Putamen (tissue), 1 donor: Measurements from ENCODE around the gene PLRG1.
"Not testable (repeated sequence)": the region's sequence is repeated elsewhere in the genome, so short reads cannot be mapped to it uniquely, and the experiment has no call there.

ENCODE experiments used
- DNase-seq: peaks from one replicate; pipeline ENCODE4 v3.0.0-alpha.2; 2016; ENCODE audit warnings: low spot score

Gene PLRG1

GRCh38 chr4:154549894-154550790 lies at the start of gene PLRG1:
Gene PLRG1 (minus strand): TSS chr4:154550400. CDS start chr4:154550308, 92 bp downstream.
- peak; percentile 96 for DNase-seq

DNA sequence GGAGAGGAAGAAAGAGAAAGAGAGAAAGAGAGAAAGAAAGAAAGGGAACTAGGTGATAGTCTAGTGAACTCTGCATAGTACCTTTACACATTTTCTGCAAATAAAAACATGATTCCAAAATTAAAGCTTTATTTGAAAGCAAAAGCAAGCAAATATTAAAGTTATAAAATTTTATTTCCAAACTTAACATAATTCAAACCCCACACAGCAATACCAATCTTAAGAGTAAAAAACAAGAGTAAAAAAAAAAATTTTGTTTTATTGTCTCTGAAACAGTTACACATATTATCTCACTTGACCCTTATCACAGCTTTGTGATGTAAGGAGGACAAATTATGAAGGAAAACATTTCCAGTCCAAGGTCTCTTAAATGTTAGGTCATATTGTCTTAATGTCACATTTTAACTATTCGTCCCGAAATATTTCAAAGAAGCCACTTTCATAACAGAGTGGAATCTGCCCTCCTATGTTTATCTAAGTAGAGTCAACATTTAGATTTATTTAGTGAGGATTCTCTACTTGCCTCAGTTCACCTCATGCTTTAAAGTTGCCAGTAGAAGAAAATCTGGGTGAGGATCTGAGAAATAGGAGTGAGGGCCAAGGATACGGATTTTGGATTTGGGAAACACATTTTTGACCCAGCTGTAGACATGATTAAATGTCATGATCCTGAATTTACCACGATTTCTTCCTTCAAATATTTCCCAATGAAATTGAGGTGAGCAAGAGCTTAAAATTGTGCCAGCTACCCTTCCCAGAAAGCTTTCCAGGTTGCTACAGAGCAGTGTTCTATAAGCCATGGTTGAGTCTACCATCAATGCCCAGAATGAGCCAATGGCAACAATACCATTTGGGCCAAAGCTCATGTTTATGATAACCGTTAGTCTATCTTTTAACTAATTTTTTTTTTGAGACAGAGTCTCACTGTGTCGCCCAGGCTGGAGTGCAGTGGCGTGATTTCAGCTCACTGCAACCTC lies 47.9 kb upstream of the PLRG1 start:
- DNase-seq = no peak

- not testable (repeated sequence) for DNase-seq
Measured at GRCh38 chr4:154597281-154597680, 47.1 kb upstream of the PLRG1 start.

DNA sequence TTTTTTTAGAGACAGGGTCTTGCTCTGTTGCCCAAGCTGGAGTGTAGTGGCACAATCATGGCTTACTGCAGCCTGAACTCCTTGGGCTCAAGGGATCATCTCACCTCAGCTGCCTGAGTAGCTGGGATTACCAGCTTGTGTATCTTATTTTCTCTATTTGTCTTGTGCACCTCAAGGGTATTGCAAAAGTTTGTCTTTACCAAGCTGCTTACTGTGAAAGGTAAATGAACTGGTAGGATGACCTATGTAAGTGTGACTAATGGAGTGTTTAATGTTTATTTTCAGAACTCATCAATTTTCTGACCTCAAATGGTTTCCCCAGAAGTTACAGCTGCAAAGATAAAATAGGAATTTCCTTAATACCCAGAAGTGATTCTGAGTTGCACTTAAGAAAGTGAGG lies 45.6 kb upstream of the PLRG1 start:
- no peak for DNase-seq

- DNase-seq = not testable (repeated sequence)
Measured at GRCh38 chr4:154594343-154594742, 44.1 kb upstream of the PLRG1 start.

DNA sequence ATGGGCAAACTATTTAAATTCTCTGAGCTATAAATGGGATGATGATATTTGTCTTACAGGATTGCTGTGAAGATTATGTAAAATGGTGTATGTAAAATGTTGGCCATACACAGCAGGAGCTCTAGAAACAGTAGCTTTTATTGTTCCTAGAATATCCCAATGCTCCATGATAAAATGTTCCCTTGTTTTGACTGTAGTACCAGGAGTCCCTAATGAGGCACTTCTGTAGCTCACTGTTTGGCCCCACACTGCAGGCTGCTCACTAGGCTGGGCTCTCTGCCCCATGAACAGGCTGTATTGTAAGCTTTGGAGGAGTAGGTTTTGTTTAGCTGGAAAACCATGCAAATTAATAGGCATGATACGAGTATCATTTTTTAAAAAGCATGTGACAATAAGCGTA lies 43.7 kb upstream of the PLRG1 start:
- peak; percentile 56 for DNase-seq

GRCh38 chr4:154591890-154592289 lies 41.7 kb upstream of the PLRG1 start:
- DNase-seq = no peak

GRCh38 chr4:154590329-154591006 lies 40.3 kb upstream of the PLRG1 start, which contains the start of gene FGA:
Gene FGA (minus strand): TSS chr4:154590742. CDS start chr4:154590687, 55 bp downstream.
- no peak for DNase-seq

DNA sequence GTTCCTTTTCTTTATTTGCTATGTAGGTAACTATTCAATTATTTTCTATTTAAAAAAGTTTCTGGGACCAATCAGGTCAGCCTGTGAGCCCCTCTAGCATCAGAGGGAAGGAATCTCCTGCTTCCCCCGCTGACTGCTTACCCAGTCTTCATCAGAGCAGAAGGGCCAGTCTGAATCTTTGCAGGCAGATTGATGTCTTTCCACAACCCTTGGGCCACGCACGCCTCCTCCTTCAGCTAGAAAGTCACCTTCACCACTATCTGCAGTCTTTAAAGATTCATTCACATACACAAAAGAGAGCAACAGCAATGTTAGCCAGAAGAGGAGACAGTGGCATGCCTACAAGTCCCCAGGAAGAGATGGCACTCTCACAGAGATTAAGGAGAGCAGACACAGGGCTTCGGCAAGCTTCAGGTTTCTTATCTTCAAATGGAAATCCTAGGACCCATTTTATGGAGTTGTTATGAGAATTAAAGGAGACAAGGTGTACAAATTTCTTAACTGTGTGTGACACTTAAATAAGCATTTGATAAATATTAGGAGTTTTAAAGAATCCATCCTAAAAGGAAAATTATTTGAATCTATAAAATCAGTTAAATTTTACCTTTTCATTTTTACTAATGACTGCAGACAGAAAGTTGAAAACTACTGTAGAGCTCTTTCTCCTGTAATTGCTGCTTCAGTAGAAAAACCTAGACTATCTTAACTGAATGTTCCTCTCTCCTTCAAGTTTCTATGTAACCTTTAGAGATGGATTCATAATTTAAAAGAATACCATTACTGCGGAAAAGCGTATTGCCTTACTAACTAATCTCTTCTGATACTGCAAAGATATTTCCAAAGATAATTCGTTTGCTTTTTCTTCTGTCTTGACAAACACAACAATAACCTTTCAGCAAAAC lies 39.3 kb upstream of the PLRG1 start:
- no peak for DNase-seq

DNA sequence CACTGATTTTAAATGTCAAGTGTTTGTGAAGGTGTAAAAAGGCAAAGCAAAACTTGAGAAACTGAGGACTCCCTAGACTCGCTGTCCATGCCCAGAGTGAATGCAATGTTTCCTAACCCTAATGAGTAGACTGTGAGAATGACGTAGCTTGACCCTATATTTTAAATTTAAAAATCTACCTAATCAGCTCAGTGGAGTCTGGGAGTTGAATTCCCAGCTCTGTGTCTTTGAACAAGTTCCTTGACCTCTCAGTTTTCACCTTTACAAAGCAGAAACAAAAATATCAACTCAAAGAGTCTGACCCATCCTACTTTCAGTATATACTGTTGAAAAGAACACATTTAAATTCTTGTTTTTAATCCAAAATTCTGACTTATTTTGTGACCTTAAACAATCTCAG lies 38.0 kb upstream of the PLRG1 start:
- DNase-seq = no peak

- DNase-seq = no peak
Measured at GRCh38 chr4:154586296-154587033, 36.3 kb upstream of the PLRG1 start.

GRCh38 chr4:154585369-154586018 lies 35.3 kb upstream of the PLRG1 start:
- no peak for DNase-seq

- DNase-seq = no peak
Measured at GRCh38 chr4:154584259-154584658, 34.1 kb upstream of the PLRG1 start.

DNA sequence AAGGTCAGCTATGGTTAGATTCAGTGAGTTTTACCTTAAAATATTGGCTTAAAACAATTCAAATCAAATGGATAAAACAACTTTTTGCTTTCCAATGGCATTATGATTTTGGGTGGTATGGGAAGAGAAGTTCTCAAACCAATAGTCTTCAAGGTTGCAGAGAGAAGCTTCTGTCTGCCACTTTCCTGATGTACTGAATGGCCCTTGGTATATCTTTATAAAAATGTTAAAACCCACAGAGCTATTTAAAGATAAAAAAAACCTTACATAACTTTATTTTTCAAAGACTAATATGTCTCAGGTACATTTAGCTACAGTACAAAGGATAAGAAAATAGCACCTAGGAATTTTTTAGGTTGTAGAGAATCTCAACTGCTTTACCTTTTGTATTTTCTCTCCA lies 33.5 kb upstream of the PLRG1 start:
- no peak for DNase-seq

GRCh38 chr4:154583230-154583629 lies 33.0 kb upstream of the PLRG1 start:
- DNase-seq = no peak

GRCh38 chr4:154582723-154583122 lies 32.5 kb upstream of the PLRG1 start:
- DNase-seq = no peak

- DNase-seq = no peak
Measured at GRCh38 chr4:154579927-154580326, 29.7 kb upstream of the PLRG1 start.

GRCh38 chr4:154578919-154579318 lies 28.7 kb upstream of the PLRG1 start:
- no peak for DNase-seq

DNA sequence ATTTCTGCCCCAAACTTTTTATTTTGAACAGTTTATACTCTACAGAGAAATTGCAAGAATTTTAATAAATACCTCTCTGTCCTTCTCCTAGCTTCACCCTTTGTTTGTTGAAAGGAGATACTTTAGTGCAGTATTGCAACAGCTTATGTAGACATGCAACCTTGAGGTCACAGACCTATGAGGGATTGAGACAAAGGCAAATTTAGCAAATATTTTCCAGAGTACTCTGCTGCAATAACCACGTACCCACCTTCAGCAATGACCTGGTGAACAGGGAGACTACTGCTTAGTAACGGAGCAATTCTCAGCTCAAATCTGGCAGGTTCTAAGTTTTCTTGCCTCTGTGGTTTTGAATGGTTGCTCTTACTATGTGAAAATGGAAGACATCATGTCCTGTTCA lies 27.1 kb upstream of the PLRG1 start:
- no peak for DNase-seq

GRCh38 chr4:154574311-154574710 lies 24.1 kb upstream of the PLRG1 start:
- DNase-seq = no peak
